PC-3 (cell line): ENCODE measurements around the gene SMIM33. TPM values are rescaled to one million over a fixed set of nuclear protein-coding genes. Genes with fewer than 3 reads are reported as not detected.
"Not testable (repeated sequence)": the region's sequence is repeated elsewhere in the genome, so short reads cannot be mapped to it uniquely, and the experiment has no call there.

Source experiments
- ATAC-seq: fragments of 200-7000 bp; cut with Tn5 transposase; 2 replicates; pipeline ENCODE4 v1.9.1; 2020; ENCODE audit warnings: mild to moderate bottlenecking, moderate library complexity
- BruUV-seq: library from RNA; stranded (reverse); fragments of 400-500 nt; replicated peaks from 2 replicates; lab custom pipeline; 2021; lab: Mats Ljungman, UMichigan
- CTCF ChIA-PET: fragments of 300-600 bp; sonication (Branson Sonifier 250); formaldehyde crosslinking; loops from one replicate; lab custom pipeline; 2022; ENCODE audit warnings: antibody characterized with exemption; lab: Charles Lee
- POLR2A ChIA-PET: fragments of 300-600 bp; sonication (Branson Sonifier 250); formaldehyde crosslinking; loops from one replicate; lab custom pipeline; 2022; ENCODE audit warnings: antibody characterized with exemption; ENCODE audit not compliant: unreplicated experiment; lab: Charles Lee
- DNase-seq: peaks from one replicate; pipeline ENCODE4 v3.0.0-alpha.2; 2015
- H2AFZ ChIP-seq: fragments of 300-600 bp; sonication (generic); 2 replicates; pipeline ENCODE4 v1.6.0; 2016; ENCODE audit warnings: antibody characterized with exemption, low read length
- H3F3A ChIP-seq: fragments of 300-600 bp; sonication (generic); one replicate; pipeline ENCODE4 v1.6.0; 2017; ENCODE audit warnings: antibody characterized with exemption, low read length, control low read depth, mild to moderate bottlenecking; ENCODE audit not compliant: unreplicated experiment
- H3K27ac ChIP-seq: fragments of 300-600 bp; sonication (generic); 2 replicates; pipeline ENCODE4 v1.5.1; 2016; ENCODE audit warnings: mild to moderate bottlenecking, low read length
- H3K27me3 ChIP-seq: fragments of 300-600 bp; sonication (generic); 2 replicates; pipeline ENCODE4 v1.6.1; 2016; ENCODE audit warnings: low read length, mixed read lengths
- H3K36me3 ChIP-seq: fragments of 300-600 bp; sonication (generic); 2 replicates; pipeline ENCODE4 v1.6.1; 2016; ENCODE audit warnings: low read depth, mixed run types, low read length, mixed read lengths
- H3K4me1 ChIP-seq: fragments of 300-600 bp; sonication (generic); 2 replicates; pipeline ENCODE4 v1.5.1; 2016; ENCODE audit warnings: low read length; ENCODE audit not compliant: insufficient read depth
- H3K4me2 ChIP-seq: fragments of 300-600 bp; sonication (generic); 2 replicates; pipeline ENCODE4 v1.6.0; 2016; ENCODE audit warnings: low read length
- H3K4me3 ChIP-seq: fragments of 300-600 bp; sonication (generic); 2 replicates; pipeline ENCODE4 v1.5.1; 2016; ENCODE audit warnings: mild to moderate bottlenecking, low read length, mixed read lengths
- H3K79me2 ChIP-seq: fragments of 300-600 bp; sonication (generic); 2 replicates; pipeline ENCODE4 v1.6.1; 2017; ENCODE audit warnings: low read length, mixed read lengths
- H3K9ac ChIP-seq: fragments of 300-600 bp; sonication (generic); 2 replicates; pipeline ENCODE4 v1.6.0; 2016; ENCODE audit warnings: mild to moderate bottlenecking, low read length
- H3K9me2 ChIP-seq: fragments of 300-600 bp; sonication (generic); replicated peaks from 2 replicates; pipeline ENCODE4 v1.6.1; 2016; ENCODE audit warnings: mixed run types, low read length, mixed read lengths
- H3K9me3 ChIP-seq: fragments of 300-600 bp; sonication (generic); 2 replicates; pipeline ENCODE4 v1.6.1; 2016; ENCODE audit warnings: low read length, mixed read lengths
- H4K20me1 ChIP-seq: fragments of 300-600 bp; sonication (generic); 2 replicates; pipeline ENCODE4 v1.6.1; 2016; ENCODE audit warnings: low read length, mixed read lengths
- EZH2 ChIP-seq: fragments of 300-600 bp; sonication (generic); IDR thresholded peaks from one replicate; pipeline ENCODE4 v1.6.1; 2017; ENCODE audit warnings: antibody characterized with exemption, mild to moderate bottlenecking, low read length; ENCODE audit not compliant: unreplicated experiment
- EZH2phosphoT487 ChIP-seq: fragments of 300-600 bp; sonication (generic); IDR thresholded peaks from 2 replicates; pipeline ENCODE4 v1.6.1; 2018; ENCODE audit warnings: mild to moderate bottlenecking, antibody characterized with exemption, low read length, borderline replicate concordance
- intact Hi-C: fragments of 100-400 bp; cut with micrococcal nuclease; formaldehyde crosslinking; loops from 2 replicates; pipeline ENCODE4 v1.9.0; 2023
- total RNA-seq: library from RNA; depleted of rRNA; stranded (reverse); fragments of >200 nt; gene quantifications from 2 replicates; pipeline ENCODE4 v1.2.3, GENCODE V29; 2014
- TF ChIP-seq, protein P1 (sequence below): fragments of 300-600 bp; sonication (generic); conservative IDR thresholded peaks from 2 replicates; pipeline ENCODE4 v1.5.1; 2017; ENCODE audit warnings: antibody characterized with exemption, low read depth, mild to moderate bottlenecking, low read length

The SMIM33 gene
- total RNA-seq, 1 experiment from 2014 or later = not detected

DNA sequence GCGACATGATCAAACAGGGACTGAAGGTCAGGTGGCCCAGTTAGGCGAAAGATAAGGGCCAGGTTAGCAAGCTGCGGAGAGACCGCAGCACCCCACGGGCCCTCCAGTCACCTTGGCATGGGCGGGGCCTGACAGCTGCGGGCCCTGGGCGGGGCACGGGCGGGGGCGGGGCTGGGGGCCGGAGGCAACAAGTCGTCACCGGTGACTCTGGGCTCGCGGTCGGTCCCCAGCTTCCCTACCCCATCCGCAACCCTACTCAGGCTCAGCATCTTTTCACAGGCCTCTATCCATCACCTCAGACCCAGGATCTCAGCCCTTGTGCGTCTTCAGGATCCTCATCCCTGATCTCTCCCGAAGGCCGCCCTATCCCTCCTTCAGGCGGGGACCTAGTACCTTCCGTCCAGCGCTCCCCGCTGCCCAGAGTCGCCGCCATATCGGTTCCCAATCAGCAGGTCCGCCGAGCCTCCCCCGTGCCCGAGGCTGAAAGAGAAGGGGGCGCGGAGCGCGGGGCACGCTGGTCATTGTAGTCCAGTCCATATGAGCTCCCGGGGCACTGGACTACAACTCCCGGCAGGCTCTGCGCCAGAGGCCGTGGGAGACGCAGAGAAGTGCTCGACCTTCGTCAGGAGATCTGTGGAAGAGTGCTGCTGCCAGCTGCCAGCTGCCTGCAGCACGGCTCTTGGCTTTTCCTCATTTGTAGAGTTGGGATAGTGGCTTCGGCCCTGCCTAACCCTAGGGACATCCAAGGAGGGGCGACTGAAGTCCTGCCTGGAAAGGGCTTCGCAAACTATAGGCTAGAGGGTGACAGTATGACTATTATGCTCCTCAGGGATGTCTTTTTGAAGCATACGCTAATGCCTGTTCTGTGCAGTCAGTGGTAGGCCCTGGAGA lies 31.5 kb upstream of the SMIM33 start, which contains the start of gene DNAJC18:
Gene DNAJC18, minus strand, starts transcription at position 513 of the 891 bp plus-strand sequence. Its CDS starts 80 bp downstream, at position 433.
- DNase-seq (peak; percentile 76), ATAC-seq (peak; percentile 94)
- Histone ChIP-seq H3K9me2 (no peaks in the 10 kb centered on the region), H3K4me2 (peak within 1 kb of the TSS; percentile 97), H3K27me3 (no peaks in the 10 kb centered on the region), H4K20me1 (no peaks in the 10 kb centered on the region), H3K9ac (peak within 1 kb of the TSS; percentile 79), H3K9me3 (no peaks in the 10 kb centered on the region), H3K79me2 (no peaks in the 10 kb centered on the region), H3K36me3 (no peaks in the 10 kb centered on the region), H3K4me3 (peak within 1 kb of the TSS; percentile 88), H2AFZ (peak within 1 kb of the TSS; percentile 99), H3F3A (no peaks in the 10 kb centered on the region), H3K27ac (peak within 1 kb of the TSS; percentile 50), H3K4me1 (peaks cover 16% of the 10 kb centered on the region)
- BruUV-seq = TSS peak; percentile 76
- POLR2A ChIA-PET = interaction anchor here (0.5 to 0.7 kb wide), 3 partner anchors 16 to 824 kb away, joined by 3 to 6 read pairs (median 3); no protein-coding TSS in a partner anchor
- CTCF ChIA-PET = interaction anchor here (0.5 to 0.6 kb wide), 2 partner anchors 17 to 24 kb away, joined by 3 to 9 read pairs; no protein-coding TSS in a partner anchor
- TF ChIP-seq EZH2phosphoT487 (no peak), EZH2 (no peak)
- TF ChIP-seq, protein P1, sequence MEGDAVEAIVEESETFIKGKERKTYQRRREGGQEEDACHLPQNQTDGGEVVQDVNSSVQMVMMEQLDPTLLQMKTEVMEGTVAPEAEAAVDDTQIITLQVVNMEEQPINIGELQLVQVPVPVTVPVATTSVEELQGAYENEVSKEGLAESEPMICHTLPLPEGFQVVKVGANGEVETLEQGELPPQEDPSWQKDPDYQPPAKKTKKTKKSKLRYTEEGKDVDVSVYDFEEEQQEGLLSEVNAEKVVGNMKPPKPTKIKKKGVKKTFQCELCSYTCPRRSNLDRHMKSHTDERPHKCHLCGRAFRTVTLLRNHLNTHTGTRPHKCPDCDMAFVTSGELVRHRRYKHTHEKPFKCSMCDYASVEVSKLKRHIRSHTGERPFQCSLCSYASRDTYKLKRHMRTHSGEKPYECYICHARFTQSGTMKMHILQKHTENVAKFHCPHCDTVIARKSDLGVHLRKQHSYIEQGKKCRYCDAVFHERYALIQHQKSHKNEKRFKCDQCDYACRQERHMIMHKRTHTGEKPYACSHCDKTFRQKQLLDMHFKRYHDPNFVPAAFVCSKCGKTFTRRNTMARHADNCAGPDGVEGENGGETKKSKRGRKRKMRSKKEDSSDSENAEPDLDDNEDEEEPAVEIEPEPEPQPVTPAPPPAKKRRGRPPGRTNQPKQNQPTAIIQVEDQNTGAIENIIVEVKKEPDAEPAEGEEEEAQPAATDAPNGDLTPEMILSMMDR = no peak
- intact Hi-C loops = loop anchor here (5.0 kb wide), 1 partner anchor 73 kb away; no protein-coding TSS in a partner anchor

DNA sequence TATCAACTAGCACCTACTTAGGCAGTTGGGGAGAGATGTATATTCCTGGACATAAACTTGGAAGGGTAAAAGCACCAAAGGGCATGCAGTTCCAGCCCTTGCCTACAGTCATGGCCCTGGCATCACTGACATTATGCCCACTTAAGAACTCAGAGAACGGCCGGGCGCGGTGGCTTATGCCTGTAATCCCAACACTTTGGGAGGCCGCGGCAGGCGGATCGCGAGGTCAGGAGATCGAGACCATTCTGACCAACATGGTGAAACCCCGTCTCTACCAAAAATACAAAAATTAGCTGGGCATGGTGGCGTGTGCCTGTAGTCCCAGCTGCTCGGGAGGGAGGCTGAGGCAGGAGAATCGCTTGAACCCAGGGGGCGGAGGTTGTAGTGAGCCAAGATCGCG lies 30.4 kb upstream of the SMIM33 start:
- DNase-seq, BruUV-seq, H3K27ac ChIP-seq, H3K4me3 ChIP-seq, ATAC-seq, H3K79me2 ChIP-seq, H3F3A ChIP-seq, H4K20me1 ChIP-seq, intact Hi-C loops, H3K9ac ChIP-seq, H2AFZ ChIP-seq, H3K27me3 ChIP-seq, POLR2A ChIA-PET, H3K4me2 ChIP-seq, H3K9me3 ChIP-seq, CTCF ChIA-PET, H3K36me3 ChIP-seq, H3K9me2 ChIP-seq: not testable (repeated sequence)
- H3K4me1 ChIP-seq = peaks cover 18% of the 10 kb centered on the region

DNA sequence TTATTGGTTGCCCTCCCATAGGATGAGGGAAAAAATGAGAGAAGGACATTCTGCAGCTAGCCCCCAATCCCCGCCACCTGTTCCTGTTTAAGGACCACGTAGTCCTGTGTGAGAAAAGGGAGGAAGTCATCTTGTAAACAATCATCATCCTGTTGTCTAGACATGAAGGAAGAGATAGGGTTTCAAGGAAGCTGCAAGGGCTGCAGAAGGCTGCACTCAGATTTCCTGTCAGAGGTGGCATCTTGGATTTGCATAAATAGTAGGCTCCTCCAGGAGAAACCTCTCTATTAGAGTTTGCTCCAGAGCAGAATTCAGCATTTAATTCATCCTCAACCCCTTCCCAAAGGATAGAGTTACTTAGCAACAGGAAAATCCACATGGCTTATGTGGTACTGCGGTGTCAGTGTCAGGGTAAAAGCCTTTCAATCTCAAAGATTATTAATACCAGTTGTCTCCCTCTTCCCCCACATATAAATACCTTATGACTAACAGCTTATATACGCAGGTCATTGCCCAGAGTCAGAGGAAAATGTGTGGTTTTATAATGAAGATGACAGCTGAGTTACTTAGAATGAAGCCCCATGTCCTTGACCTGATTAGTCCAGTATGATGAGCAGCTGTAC lies 26.9 kb upstream of the SMIM33 start:
- Histone ChIP-seq H2AFZ (no peak overlapping the region), H4K20me1 (no peaks in the 10 kb centered on the region), H3K9ac (no peak overlapping the region), H3K4me1 (peaks cover 13% of the 10 kb centered on the region), H3F3A (no peaks in the 10 kb centered on the region), H3K79me2 (no peaks in the 10 kb centered on the region), H3K4me2 (no peak overlapping the region), H3K27ac (no peak overlapping the region), H3K4me3 (no peak overlapping the region), H3K27me3 (no peaks in the 10 kb centered on the region), H3K9me2 (no peaks in the 10 kb centered on the region), H3K9me3 (no peaks in the 10 kb centered on the region), H3K36me3 (no peaks in the 10 kb centered on the region)
- DNase-seq = peak; percentile 51
- ChIA-PET POLR2A (no interaction called here), CTCF (no interaction called here)
- TF ChIP-seq EZH2phosphoT487 (no peak), EZH2 (no peak)
- TF ChIP-seq, protein P1 = no peak
- ATAC-seq = peak; percentile 37
- no TSS peak for BruUV-seq
- intact Hi-C loops = no loop called here
